H9 (cell line): ENCODE data around the gene PTPRN2. TPM values are rescaled to one million over a fixed set of nuclear protein-coding genes. Genes with fewer than 3 reads are reported as not detected.

ENCODE experiments used
- DNase-seq: peaks from one replicate; pipeline ENCODE4 v3.0.0-alpha.2; 2017
- H2AFZ ChIP-seq: one replicate; pipeline ENCODE4 v1.6.1; 2013; ENCODE audit warnings: mild to moderate bottlenecking, low read length, control low read depth, moderate library complexity
- H2AK5ac ChIP-seq: 2 replicates; pipeline ENCODE4 v1.6.1; 2013; ENCODE audit warnings: low read length, control low read depth, mixed read lengths; ENCODE audit not compliant: insufficient read length
- H2BK120ac ChIP-seq: one replicate; pipeline ENCODE4 v1.6.1; 2013; ENCODE audit warnings: low read depth, mild to moderate bottlenecking, low read length, control low read depth, inconsistent platforms; ENCODE audit not compliant: poor library complexity, severe bottlenecking
- H2BK12ac ChIP-seq: 2 replicates; pipeline ENCODE4 v1.6.1; 2013; ENCODE audit warnings: low read length, control low read depth, mixed read lengths, low read depth; ENCODE audit not compliant: insufficient read length
- H2BK15ac ChIP-seq: 2 replicates; pipeline ENCODE4 v1.6.1; 2013; ENCODE audit warnings: low read depth, low read length, control low read depth
- H2BK20ac ChIP-seq: one replicate; pipeline ENCODE4 v1.6.1; 2013; ENCODE audit warnings: low read depth, mild to moderate bottlenecking, low read length, control low read depth, inconsistent platforms; ENCODE audit not compliant: poor library complexity, severe bottlenecking
- H2BK5ac ChIP-seq: 2 replicates; pipeline ENCODE4 v1.6.1; 2013; ENCODE audit warnings: low read length, control low read depth, mixed read lengths; ENCODE audit not compliant: insufficient read length
- H3K14ac ChIP-seq: 2 replicates; pipeline ENCODE4 v1.6.1; 2013; ENCODE audit warnings: low read length, control low read depth; ENCODE audit not compliant: insufficient read depth
- H3K18ac ChIP-seq: 2 replicates; pipeline ENCODE4 v1.6.1; 2013; ENCODE audit warnings: low read depth, mild to moderate bottlenecking, mixed read lengths, low read length, control low read depth; ENCODE audit not compliant: insufficient read length
- H3K23ac ChIP-seq: 2 replicates; pipeline ENCODE4 v1.6.1; 2013; ENCODE audit warnings: low read length, control low read depth, mixed read lengths, low read depth; ENCODE audit not compliant: insufficient read length
- H3K23me2 ChIP-seq: 2 replicates; pipeline ENCODE4 v1.6.1; 2013; ENCODE audit warnings: low read depth, mild to moderate bottlenecking, mixed read lengths, low read length, control low read depth; ENCODE audit not compliant: insufficient read length, poor library complexity, severe bottlenecking
- H3K27ac ChIP-seq: 2 replicates; pipeline ENCODE4 v1.5.1; 2013; ENCODE audit warnings: low read length, control low read depth, mixed read lengths, low read depth; ENCODE audit not compliant: insufficient read length
- H3K27me3 ChIP-seq: 2 replicates; pipeline ENCODE4 v1.6.1; 2013; ENCODE audit warnings: low read length, control low read depth, inconsistent platforms; ENCODE audit not compliant: insufficient read depth
- H3K4ac ChIP-seq: 2 replicates; pipeline ENCODE4 v1.6.1; 2013; ENCODE audit warnings: low read depth, mild to moderate bottlenecking, control low read depth, inconsistent platforms, low read length, moderate library complexity
- H3K4me1 ChIP-seq: 2 replicates; pipeline ENCODE4 v1.6.1; 2013; ENCODE audit warnings: low read length, control low read depth, inconsistent platforms; ENCODE audit not compliant: insufficient read depth
- H3K4me2 ChIP-seq: 2 replicates; pipeline ENCODE4 v1.6.1; 2013; ENCODE audit warnings: low read length, control low read depth, mixed read lengths; ENCODE audit not compliant: insufficient read length, insufficient read depth
- H3K56ac ChIP-seq: 2 replicates; pipeline ENCODE4 v1.6.1; 2013; ENCODE audit warnings: low read depth, mild to moderate bottlenecking, mixed read lengths, low read length, control low read depth; ENCODE audit not compliant: insufficient read length
- H3K79me1 ChIP-seq: 2 replicates; pipeline ENCODE4 v1.6.1; 2013; ENCODE audit warnings: low read depth, mild to moderate bottlenecking, moderate library complexity, low read length, control low read depth, inconsistent platforms; ENCODE audit not compliant: insufficient read depth, poor library complexity, severe bottlenecking
- H3K79me2 ChIP-seq: 2 replicates; pipeline ENCODE4 v1.6.1; 2013; ENCODE audit warnings: low read length, control low read depth, inconsistent platforms; ENCODE audit not compliant: insufficient read depth
- H3K9ac ChIP-seq: 2 replicates; pipeline ENCODE4 v1.6.1; 2013; ENCODE audit warnings: low read length, control low read depth, mixed read lengths; ENCODE audit not compliant: insufficient read length; ENCODE audit errors: extremely low read depth
- H3K9me3 ChIP-seq: one replicate; pipeline ENCODE4 v1.6.1; 2013; ENCODE audit warnings: low read depth, low read length, inconsistent platforms; ENCODE audit not compliant: control insufficient read depth
- H3T11ph ChIP-seq: one replicate; pipeline ENCODE4 v1.6.1; 2013; ENCODE audit warnings: mild to moderate bottlenecking, low read length, control low read depth, inconsistent platforms
- H4K20me1 ChIP-seq: one replicate; pipeline ENCODE4 v1.6.1; 2013; ENCODE audit not compliant: control insufficient read depth, insufficient read length, insufficient read depth
- H4K5ac ChIP-seq: 2 replicates; pipeline ENCODE4 v1.6.1; 2013; ENCODE audit warnings: low read depth, mild to moderate bottlenecking, mixed read lengths, low read length, control low read depth; ENCODE audit not compliant: insufficient read length
- H4K8ac ChIP-seq: replicated peaks from 2 replicates; pipeline ENCODE4 v1.6.1; 2013; ENCODE audit warnings: low read length, control low read depth, mixed read lengths, low read depth; ENCODE audit not compliant: insufficient read length
- H4K91ac ChIP-seq: 2 replicates; pipeline ENCODE4 v1.6.1; 2013; ENCODE audit warnings: low read depth, mild to moderate bottlenecking, moderate library complexity, mixed read lengths, low read length, control low read depth; ENCODE audit not compliant: insufficient read length
- H3K27ac Mint-ChIP-seq, 3 experiments: 2 replicates in 2 of 3; 3 replicates in 1 of 3; pipeline ENCODE4 v1.8.0; 2020 to 2021; ENCODE audit warnings: mixed read lengths in 3 of 3, mild to moderate bottlenecking in 1 of 3, moderate library complexity in 1 of 3
- H3K27me3 Mint-ChIP-seq: 2 replicates; pipeline ENCODE4 v1.8.0; 2021; ENCODE audit warnings: low read depth, mild to moderate bottlenecking, moderate library complexity, mixed read lengths
- H3K36me3 Mint-ChIP-seq, 3 experiments: 2 replicates in 2 of 3; 3 replicates in 1 of 3; pipeline ENCODE4 v1.8.0; 2020 to 2021; ENCODE audit warnings: low read depth in 3 of 3, mixed read lengths in 3 of 3; ENCODE audit not compliant: insufficient read depth in 1 of 3
- H3K4me1 Mint-ChIP-seq, 2 experiments: 2 replicates each; pipeline ENCODE4 v1.8.0; 2020; ENCODE audit warnings: mixed read lengths in 2 of 2
- H3K4me3 Mint-ChIP-seq, 2 experiments: 2 replicates in 1 of 2; 3 replicates in 1 of 2; pipeline ENCODE4 v1.8.0; 2020 to 2021; ENCODE audit warnings: mild to moderate bottlenecking in 2 of 2, mixed read lengths in 2 of 2, moderate library complexity in 1 of 2
- H3K9me3 Mint-ChIP-seq, 2 experiments: 2 replicates in 1 of 2; 3 replicates in 1 of 2; pipeline ENCODE4 v1.8.0; 2020; ENCODE audit warnings: mild to moderate bottlenecking in 2 of 2, mixed read lengths in 2 of 2, moderate library complexity in 1 of 2
- CTCF ChIP-seq: fragments of 200-600 bp; sonication (generic); conservative IDR thresholded peaks from 3 replicates; pipeline ENCODE4 v1.8.0; 2021; ENCODE audit warnings: antibody characterized with exemption, mild to moderate bottlenecking
- WGBS: extraction: QIAGEN DNeasy Blood & Tissue Kit; methylation state at CpG from one replicate; pipeline ENCODE4 v1.1.7; 2013; ENCODE audit warnings: missing lambda C conversion rate, low lambda C conversion rate, mixed read lengths; ENCODE audit not compliant: insufficient read length; ENCODE audit errors: extremely low coverage; 5-methylcytosine and 5-hydroxymethylcytosine counted together
- total RNA-seq: library from RNA; stranded (reverse); gene quantifications from 2 replicates; pipeline ENCODE4 v1.2.1, GENCODE V29; 2021

The PTPRN2 gene
- total RNA-seq, 1 experiment from 2014 or later, result 5.2 TPM

- Histone ChIP-seq H2BK120ac (no peak overlapping the region), H3K56ac (no peak overlapping the region), H3K27ac (no peak overlapping the region), H3K4ac (no peak overlapping the region), H2AK5ac (no peak overlapping the region), H3K23ac (no peak overlapping the region), H3K4me2 (no peak overlapping the region), H3K14ac (no peak overlapping the region), H3K18ac (no peak overlapping the region), H4K5ac (no peak overlapping the region), H4K8ac (no peak overlapping the region), H4K20me1 (no peaks in the 10 kb centered on the region), H2BK5ac (no peak overlapping the region), H2BK20ac (no peak overlapping the region), H3K9ac (no peak overlapping the region), H3K79me2 (no peaks in the 10 kb centered on the region), H2BK15ac (no peak overlapping the region), H3K79me1 (no peaks in the 10 kb centered on the region), H3K23me2 (no peaks in the 10 kb centered on the region), H3K9me3 (no peaks in the 10 kb centered on the region), H3K4me1 (peaks cover 5% of the 10 kb centered on the region; the same call in 1 of the 2 replicates), H2BK12ac (no peak overlapping the region), H2AFZ (no peak overlapping the region), H3T11ph (no peak overlapping the region), H3K27me3 (no peaks in the 10 kb centered on the region), H4K91ac (no peak overlapping the region)
- no CpG with 5 or more reads among the region's 28 CpGs for WGBS
- TF ChIP-seq CTCF, result no peak
- Mint-ChIP-seq H3K9me3 (0 out of 5 replicates have a peak, but pooled peaks cover 0 to 2% of the 10 kb centered on the region in 2 experiments), H3K27me3 (peaks cover 17% of the 10 kb centered on the region), H3K4me1 (peaks cover 37 to 41% of the 10 kb centered on the region in 2 experiments), H3K4me3 (peak overlapping the region in 1 of 2 experiments; percentile 20; a peak in 1 of 5 replicates), H3K36me3 (peaks cover 0 to 3% (median 0%) of the 10 kb centered on the region in 3 experiments; a peak in 1 of 7 replicates), H3K27ac (no peak overlapping the region; a peak in 1 of 7 replicates)
- DNase-seq, result no peak
Measured at GRCh38 chr7:157904211-157904865, 683.3 kb downstream of the PTPRN2 start.
